Vagina (tissue), 2 donors: ENCODE results near the gene PRDM1.

Experiments used
- POLR2A ChIP-seq, 2 donors: fragments of 450-650 bp; IDR thresholded peaks; one replicate each; pipeline ENCODE4 v1.6.1; 2017; ENCODE audit warnings: antibody characterized with exemption in 2 of 2, mild to moderate bottlenecking in 2 of 2, moderate library complexity in 2 of 2
- TF ChIP-seq, protein P1 (sequence below), 3 experiments: fragments of 450-650 bp in 2 of 3; fragments of 200-600 bp in 1 of 3; sonication (generic) in 1 of 3; IDR thresholded peaks; one replicate each; pipeline ENCODE4 v1.5.1; 2017 to 2019; ENCODE audit warnings: antibody characterized with exemption in 3 of 3, mild to moderate bottlenecking in 2 of 3, moderate library complexity in 2 of 3

GRCh38 chr6:106039897-106040592, 46.1 kb upstream of the PRDM1 start:
- TF ChIP-seq, protein P1, sequence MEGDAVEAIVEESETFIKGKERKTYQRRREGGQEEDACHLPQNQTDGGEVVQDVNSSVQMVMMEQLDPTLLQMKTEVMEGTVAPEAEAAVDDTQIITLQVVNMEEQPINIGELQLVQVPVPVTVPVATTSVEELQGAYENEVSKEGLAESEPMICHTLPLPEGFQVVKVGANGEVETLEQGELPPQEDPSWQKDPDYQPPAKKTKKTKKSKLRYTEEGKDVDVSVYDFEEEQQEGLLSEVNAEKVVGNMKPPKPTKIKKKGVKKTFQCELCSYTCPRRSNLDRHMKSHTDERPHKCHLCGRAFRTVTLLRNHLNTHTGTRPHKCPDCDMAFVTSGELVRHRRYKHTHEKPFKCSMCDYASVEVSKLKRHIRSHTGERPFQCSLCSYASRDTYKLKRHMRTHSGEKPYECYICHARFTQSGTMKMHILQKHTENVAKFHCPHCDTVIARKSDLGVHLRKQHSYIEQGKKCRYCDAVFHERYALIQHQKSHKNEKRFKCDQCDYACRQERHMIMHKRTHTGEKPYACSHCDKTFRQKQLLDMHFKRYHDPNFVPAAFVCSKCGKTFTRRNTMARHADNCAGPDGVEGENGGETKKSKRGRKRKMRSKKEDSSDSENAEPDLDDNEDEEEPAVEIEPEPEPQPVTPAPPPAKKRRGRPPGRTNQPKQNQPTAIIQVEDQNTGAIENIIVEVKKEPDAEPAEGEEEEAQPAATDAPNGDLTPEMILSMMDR (IDR thresholded peaks at IDR 0.05), result no peak
- TF ChIP-seq POLR2A (IDR thresholded peaks at IDR 0.05), result no peak
